HG02759 (cell line): ENCODE measurements around the gene CSGALNACT2.
A peak's percentile ranks its signal among the peaks of the same experiment; 100 is the strongest.

Experiments
- ATAC-seq: cut with Tn5 transposase; IDR thresholded peaks from one replicate; pipeline ENCODE4 v1.9.1; 2021; ENCODE audit warnings: mild to moderate bottlenecking, moderate library complexity; ENCODE audit not compliant: unreplicated experiment

The CSGALNACT2 gene

GRCh38 chr10:43111921-43112607 is 26.2 kb upstream of the CSGALNACT2 start:
- no peak for ATAC-seq

GRCh38 chr10:43112608-43112961 is 25.7 kb upstream of the CSGALNACT2 start:
- ATAC-seq, result no peak

DNA sequence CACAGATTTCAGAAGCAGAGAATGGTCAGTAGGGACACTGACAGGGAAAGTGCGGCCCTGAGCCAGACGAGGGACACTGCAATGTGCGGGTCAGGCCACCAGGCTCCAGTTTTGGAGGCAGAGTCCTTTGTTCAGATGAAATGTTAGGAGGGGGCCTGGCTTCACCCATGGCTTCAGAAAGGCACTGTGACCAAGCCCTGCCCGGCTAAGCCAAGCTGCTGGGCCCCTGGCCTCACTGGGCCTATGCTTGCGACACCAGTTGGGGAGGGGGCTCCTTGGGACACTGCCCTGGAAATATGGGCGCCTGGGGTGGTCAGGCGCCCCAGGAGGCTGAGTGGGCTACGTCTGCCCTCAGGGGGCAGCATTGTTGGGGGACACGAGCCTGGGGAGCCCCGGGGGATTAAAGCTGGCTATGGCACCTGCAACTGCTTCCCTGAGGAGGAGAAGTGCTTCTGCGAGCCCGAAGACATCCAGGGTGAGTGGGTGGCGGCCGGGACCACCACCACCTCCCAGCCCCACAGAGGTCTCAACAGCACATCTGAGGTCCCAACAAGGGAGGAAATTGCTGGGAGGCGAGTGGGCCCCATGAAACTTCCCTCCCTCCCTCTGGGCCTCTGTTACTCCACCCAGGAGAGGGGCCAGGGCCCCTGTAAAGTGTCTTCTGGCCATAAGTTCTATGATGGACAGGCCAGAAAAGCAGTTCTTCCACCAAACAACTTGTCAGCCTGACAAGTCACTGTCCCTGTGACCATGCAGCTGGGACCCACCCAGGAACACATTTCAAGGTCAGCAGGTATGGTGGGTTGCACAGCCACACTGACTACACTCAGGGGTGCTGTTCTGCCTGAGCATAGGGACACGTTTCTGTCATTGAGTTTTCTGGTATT is 24.8 kb upstream of the CSGALNACT2 start:
- no peak for ATAC-seq

DNA sequence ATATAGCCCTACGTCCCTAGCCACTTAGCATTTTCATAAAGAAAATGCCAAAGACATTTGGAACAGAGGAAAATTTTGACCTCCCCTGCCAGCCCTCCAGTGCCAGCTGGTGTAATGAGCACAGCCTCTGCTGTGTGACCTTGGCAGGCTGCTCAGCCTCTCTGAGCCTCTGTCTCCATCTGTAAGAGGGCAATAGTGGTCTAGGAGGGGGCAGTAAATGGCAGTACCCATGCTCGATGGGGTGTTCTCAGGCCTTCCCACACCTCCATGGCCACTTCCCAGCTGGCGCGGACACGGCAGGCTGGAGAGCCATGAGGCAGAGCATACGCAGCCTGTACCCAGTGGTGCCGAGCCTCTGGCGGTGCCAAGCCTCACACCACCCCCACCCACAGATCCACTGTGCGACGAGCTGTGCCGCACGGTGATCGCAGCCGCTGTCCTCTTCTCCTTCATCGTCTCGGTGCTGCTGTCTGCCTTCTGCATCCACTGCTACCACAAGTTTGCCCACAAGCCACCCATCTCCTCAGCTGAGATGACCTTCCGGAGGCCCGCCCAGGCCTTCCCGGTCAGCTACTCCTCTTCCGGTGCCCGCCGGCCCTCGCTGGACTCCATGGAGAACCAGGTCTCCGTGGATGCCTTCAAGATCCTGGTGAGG is 24.0 kb upstream of the CSGALNACT2 start:
- ATAC-seq, result no peak

DNA sequence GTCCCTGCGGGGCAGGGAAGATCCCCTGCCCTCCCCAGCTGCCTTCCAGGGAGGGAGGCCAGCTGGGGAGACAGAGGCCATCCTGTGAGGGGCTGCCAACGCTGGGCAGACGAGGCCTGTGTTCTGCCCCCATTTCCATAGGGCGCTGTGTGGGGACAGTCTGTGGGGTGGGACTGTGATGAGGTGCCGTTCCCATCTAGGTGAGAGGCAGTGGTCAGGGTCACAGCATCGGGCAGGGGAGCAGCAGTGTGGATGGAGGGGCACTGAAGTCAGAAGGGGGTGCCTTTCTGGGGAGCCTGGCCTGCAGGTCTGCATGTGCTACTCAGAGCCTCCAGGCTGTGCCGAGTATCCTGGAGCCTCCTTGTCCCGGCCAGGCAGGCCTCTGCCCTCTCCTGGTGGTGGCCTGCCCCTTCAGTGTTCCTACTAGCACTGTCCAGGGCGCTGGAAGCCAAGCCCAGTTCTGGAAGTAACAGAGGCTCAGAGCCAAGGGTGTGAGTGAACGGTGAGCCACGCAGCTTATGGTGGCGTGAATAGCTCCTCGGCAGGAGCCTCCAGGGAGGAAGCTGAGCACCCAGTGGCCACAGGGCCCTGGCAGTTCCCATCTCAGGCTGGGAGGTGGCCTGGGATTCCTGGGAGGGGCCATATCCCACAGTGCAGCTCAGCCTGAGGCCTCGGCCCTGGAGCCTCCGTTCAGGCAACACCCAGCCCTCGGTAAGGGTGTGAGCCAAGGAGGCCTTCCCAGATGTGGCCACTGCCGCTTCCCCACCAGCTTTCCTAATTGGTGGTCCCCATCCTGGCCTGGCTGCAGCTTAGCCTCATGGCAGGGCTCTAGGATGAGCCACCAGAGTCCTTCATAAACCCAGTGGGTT is 23.3 kb upstream of the CSGALNACT2 start:
- ATAC-seq, result no peak

GRCh38 chr10:43115881-43116595 is 22.2 kb upstream of the CSGALNACT2 start:
- ATAC-seq, result no peak

GRCh38 chr10:43116596-43116995 is 21.6 kb upstream of the CSGALNACT2 start:
- ATAC-seq, result no peak

DNA sequence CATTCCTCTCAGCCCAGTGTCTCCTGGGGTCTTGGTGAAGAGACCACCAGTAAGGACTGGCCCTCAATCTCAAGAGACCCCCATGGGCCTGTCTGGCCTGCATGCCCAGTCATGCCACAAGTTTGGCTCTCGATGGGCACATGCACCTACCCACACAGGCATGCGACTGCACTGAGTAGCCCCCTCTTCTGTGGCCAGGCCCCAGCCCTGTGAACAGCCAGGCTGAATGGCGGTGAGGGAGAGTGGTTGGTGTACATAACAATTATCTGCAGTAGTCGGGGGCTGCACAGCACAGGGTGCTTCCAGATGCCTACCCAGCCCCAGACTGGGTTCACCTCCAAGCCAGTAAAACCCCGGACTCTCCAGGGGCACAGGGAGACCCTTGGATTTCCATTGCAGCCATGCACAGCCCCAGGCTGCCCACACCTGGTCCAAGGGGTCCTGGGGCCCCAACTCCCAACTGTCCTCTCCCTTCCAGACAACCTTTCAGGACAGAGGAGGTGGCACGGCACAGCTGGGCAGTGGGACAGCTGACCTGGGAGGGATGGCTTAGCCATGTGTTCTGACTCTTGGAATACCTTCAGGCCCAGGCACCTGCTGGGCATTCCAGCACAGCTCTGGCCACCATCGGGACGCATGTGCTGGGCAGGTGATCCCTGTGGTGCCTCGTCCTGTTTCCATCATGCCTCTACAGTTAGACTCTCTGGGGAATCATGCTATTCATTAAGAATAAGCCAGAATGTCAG is 21.0 kb upstream of the CSGALNACT2 start:
- ATAC-seq, result no peak

DNA sequence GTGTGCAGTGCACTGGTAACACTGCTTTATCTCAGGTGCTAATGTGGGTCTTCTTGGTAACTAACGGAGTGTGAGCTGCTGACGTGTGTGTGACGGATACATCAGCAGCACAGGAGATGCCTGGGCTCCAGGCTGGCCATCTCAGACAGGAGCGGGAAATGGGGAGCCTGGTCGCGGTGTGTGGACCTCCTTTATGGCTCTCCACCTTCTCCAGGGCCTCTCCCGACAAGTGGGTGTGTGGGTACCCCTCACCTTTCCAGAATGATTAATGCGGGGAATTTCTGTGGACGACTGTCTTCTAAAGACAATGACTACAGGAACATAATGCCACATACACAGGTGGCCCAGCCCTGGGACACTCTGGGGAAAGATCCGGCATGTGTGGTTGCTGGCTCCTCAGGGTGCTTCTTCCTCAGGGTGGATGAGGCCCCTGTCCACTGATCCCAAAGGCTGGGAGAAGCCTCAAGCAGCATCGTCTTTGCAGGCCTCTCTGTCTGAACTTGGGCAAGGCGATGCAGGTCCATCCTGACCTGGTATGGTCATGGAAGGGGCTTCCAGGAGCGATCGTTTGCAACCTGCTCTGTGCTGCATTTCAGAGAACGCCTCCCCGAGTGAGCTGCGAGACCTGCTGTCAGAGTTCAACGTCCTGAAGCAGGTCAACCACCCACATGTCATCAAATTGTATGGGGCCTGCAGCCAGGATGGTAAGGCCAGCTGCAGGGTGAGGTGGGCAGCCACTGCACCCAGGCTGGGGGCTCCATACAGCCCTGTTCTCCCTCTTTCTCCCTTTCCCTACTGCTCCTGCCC is 20.3 kb upstream of the CSGALNACT2 start:
- ATAC-seq, result no peak

DNA sequence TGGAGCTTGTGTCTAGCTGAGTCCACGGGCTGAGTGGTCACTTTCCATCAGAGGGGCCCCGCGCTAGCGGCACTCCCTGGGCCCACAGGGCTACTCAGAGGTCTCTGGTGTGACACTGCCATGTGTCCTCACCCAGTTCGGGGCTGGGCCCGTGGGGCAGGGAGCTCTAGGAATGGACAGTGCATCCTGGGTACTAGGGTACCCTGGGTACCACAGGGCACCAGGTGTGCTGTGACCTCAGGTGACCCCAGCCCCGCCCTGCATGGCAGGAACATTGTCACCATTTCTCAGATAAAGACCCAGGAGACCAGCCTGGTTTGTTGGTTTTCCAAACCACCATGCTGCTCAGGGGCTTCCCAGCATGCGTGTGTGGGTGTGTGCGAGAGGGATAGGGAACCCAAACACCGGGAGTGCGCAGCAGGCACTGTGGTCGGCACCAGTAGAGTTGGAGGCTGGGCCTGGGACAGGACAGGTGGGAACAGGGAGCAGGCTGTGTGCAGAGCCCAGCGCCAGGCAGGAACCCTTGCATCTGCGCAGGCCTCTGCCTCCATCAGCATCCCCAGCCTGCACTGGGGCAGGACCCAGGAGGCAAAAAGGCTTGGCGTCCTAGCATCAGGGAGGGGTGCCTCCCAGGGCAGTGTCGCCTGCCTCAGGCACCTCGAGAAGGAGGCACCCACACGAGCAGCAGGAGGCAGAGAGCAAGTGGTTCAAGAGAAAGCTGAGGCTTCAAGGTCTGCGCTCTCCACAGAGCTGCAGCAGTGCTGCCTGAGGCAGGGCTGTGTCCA is 19.4 kb upstream of the CSGALNACT2 start:
- no peak for ATAC-seq

GRCh38 chr10:43119416-43120115 is 18.7 kb upstream of the CSGALNACT2 start:
- ATAC-seq, result no peak

GRCh38 chr10:43120116-43120928 is 17.9 kb upstream of the CSGALNACT2 start:
- no peak for ATAC-seq

GRCh38 chr10:43120929-43121314 is 17.3 kb upstream of the CSGALNACT2 start:
- ATAC-seq, result peak; percentile 91

- ATAC-seq, result peak; percentile 16
Observed at GRCh38 chr10:43121444-43121843, 16.8 kb upstream of the CSGALNACT2 start.

GRCh38 chr10:43122096-43122495 is 16.1 kb upstream of the CSGALNACT2 start:
- ATAC-seq, result no peak

DNA sequence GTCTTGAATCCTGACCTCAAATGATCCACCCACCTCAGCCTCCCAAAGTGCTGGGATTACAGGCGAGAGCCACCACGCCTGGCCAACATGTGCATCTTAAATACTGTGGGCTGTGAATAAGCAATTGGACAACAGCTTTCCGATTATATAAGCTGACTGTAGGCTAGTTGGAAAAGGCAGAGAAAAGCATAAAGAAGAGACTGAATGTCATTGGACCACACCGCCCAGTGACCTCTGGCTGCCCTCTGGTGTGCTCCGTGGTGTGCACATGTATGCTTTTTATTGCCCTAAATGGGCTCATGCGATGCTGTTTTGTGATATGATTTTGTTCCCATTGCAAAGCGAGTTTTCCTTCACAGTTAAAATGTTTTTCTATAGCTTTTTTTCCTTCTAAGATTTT is 15.4 kb upstream of the CSGALNACT2 start:
- ATAC-seq, result no peak
